NCI-H510A treated with DMSO at 0.1 percent for 48 hours (cell line): ENCODE results near the gene CCR2.
"Not testable (repeated sequence)": the region's sequence is repeated elsewhere in the genome, so short reads cannot be mapped to it uniquely, and the experiment has no call there.

Experiments
- DNase-seq: peaks from one replicate; lab custom pipeline; 2025; lab: John Stamatoyannopoulos, UW

CCR2 gene

GRCh38 chr3:46353647-46354410 lies at the start of gene CCR2:
Gene CCR2 (plus strand): TSS chr3:46354111. CDS start chr3:46357528, 3,417 bp downstream.
- DNase-seq = no peak

- DNase-seq = no peak
Measured at GRCh38 chr3:46304739-46305138, 49.2 kb upstream of the CCR2 start.

DNA sequence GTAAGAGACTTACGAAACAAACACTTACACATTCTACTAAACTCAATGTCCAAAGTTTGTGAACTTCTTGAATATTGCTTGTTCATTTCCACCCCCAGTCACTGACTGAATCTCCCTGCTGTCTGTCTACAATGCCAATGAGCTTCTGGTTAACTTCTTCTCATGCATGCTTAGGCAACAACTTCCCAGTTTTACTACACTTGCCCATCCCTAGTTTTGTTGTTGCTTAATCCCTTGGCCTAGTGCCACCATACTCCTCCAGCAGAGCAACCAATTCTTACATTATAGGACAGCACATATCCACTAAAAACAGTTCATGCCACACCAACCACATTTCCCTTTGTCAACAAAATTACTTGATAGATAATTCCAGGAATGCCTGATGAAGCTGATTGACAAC lies 40.9 kb upstream of the CCR2 start:
- no peak for DNase-seq

GRCh38 chr3:46314517-46314916 lies 39.4 kb upstream of the CCR2 start:
- DNase-seq = no peak

GRCh38 chr3:46316206-46316605 lies 37.7 kb upstream of the CCR2 start:
- DNase-seq = no peak

- no peak for DNase-seq
Measured at GRCh38 chr3:46318207-46318927, 35.5 kb upstream of the CCR2 start.

DNA sequence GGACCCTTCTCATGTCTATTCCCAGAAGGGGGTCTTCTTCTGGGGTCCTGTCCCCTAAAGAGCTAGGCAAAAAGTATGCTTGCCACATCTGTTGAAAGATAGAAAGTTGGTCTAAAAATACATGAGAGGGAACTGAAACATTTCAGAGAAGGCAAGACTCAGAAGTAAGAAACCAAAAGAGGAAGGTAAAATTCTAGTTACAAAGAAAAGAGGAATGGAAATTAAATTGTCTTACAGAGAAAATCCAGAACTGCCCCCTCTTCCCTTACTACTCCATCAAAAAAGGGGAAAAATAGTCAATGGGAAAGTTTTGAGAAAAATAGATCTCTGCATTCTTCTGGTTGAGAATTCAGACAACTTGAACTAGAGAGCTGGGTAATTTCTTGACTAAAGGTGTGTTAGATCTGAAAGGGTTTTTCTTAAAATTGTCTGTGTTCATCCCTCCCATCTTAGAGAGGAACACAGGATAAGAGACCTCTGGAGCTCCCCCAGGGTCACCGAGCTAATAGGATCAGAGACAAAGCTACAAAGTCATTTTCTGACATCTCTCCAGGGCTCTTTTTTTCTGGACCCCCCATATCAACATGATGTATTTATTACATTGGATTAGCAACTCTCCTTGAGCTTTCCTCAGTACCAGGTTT lies 32.3 kb upstream of the CCR2 start:
- DNase-seq = no peak

DNA sequence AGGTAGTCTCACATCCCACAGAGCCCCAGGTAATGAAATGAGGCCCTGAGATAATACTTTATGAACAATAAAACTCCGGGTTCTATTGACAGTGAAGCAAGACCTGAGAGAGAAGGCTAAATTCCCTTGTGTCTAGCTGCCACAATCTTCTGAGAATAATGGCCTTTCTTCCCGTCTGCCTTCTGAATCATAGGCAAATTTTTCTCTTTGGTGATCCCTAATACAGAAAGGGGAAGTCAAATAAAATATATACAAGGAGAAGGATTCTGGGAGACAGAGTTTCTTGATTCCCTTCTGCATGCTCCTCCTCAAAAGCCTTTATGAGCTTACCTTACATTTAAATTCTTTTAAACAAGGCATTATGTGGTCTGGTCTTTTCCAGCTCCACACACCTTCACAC lies 29.9 kb upstream of the CCR2 start:
- DNase-seq = no peak

GRCh38 chr3:46325645-46326300 lies 28.1 kb upstream of the CCR2 start:
- no peak for DNase-seq

GRCh38 chr3:46330676-46331075 lies 23.2 kb upstream of the CCR2 start:
- DNase-seq = not testable (repeated sequence)

GRCh38 chr3:46334741-46335478 lies 19.0 kb upstream of the CCR2 start:
- DNase-seq = no peak

GRCh38 chr3:46335541-46335940 lies 18.4 kb upstream of the CCR2 start:
- no peak for DNase-seq

DNA sequence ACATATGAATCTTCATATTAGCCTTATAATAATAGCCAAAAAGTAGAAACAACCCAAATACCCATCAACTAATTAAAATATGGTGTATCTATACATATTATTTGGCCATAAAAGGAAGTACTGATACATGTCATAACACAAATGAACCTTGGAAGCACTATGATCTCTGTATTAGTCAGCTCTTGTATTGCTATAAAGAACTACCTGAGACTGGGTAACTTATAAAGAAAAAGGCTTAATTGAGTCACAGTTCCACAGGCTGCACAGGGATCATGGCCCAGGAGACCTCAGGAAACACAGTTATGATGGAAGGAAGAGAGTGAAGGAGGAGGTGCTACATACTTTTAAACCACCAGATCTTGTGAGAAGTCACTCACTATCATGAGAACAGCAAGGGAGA lies 16.0 kb upstream of the CCR2 start:
- DNase-seq = no peak

DNA sequence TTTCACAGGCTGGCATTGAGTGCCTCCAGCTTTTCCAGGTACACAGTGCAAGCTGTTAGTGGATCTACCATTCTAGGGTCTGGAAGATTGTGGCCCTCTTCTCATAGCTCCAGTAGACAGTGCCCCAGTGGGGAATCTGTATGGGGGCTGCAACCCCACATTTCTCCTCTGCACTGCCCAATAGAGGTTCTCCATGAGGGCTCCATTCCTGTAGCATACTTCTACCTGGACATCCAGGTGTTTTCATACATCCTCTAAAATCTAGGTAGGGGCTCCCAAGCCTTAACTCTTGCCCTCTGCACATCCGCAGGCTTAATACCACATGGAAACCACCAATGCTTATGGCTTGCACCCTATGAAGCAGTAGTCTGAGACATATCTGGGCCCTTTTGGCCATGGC lies 15.1 kb upstream of the CCR2 start:
- DNase-seq = no peak

DNA sequence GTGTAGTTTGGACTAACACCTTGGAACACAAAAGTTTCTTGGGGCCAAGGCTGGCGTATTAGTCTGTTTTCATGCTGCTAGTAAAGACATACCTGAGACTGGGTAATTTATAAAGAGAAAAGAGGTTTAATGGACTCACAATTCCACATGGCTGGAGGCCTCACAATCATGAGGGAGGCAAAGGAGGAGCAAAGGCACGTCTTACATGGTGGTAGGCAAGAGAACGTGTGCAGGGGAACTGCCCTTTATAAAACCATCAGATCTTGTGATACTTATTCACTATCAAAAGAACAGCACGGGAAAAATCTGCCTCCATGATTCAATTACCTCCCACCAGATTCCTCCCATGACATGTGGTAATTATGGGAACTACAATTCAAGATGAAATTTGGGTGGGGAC lies 9.4 kb upstream of the CCR2 start:
- no peak for DNase-seq

GRCh38 chr3:46348823-46349482 lies 5.0 kb upstream of the CCR2 start:
- DNase-seq = no peak

DNA sequence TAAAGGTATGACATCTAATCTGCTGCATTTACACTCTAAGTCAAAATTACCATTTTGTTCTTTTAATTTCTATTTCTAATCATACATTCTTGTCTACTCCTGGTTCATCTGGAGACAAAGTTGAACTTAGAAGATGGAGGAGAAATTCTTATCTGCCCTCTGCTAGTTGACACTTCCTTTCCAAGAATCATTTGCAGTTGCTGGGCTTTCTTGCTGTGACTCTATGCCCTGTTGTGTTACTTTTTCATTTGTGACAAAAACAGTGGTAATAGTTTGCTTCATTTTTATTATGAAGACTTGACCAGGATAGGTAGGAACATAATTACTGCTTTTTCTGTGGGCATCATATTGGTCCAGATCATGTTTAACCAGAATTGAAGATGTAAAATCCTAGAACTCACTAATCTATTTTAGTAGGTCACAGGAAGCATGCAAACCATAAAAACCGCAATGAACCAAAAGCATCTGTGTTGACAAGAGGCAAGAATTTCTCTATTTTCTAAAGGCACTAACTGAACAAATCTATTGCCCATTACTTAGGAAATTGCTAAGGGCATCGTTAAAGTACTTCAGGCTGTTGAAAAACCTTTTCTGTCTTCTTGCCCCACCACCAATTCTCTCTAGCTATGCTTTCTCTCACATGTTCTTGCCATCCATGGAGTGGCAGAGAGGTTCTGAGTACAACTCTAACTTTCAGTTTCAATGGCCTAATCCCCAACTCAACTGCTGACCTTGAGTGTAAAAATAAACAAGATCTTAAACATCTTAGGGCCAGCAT lies 4.2 kb upstream of the CCR2 start:
- no peak for DNase-seq

DNA sequence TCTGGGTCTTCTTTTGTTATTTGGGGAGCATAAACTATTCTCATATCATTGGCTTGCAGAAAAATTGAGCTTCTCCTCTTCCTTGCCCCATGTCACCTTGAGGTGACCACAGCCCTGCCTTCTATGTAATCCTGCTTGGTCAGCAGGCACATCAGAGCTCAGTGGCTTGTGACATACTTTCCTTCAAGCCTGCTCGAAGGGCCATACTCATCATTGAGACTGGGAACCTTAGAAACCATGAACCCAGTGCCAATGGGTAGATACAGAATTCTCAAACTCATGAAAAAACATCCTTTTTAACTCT lies 3.7 kb upstream of the CCR2 start:
- DNase-seq = no peak

DNA sequence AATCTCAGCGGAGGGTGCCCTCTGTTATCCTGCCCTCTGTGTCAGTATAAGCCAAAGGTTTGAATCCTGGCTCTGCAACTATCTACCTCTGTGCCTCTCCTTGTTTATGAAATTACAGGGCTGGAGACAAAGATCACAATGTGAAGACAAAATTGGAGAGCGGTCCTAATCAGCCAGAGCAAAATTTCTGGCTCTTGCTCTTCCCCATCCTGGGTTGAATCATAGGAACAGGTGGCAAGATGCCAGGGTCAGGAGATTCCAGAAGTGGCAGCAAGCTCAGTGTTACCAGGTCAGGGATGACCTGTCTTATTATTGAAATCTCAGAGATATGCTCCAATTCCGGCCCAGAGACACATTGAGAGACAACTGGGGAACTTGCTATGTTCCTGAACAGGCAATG lies 2.3 kb upstream of the CCR2 start:
- DNase-seq = no peak

DNA sequence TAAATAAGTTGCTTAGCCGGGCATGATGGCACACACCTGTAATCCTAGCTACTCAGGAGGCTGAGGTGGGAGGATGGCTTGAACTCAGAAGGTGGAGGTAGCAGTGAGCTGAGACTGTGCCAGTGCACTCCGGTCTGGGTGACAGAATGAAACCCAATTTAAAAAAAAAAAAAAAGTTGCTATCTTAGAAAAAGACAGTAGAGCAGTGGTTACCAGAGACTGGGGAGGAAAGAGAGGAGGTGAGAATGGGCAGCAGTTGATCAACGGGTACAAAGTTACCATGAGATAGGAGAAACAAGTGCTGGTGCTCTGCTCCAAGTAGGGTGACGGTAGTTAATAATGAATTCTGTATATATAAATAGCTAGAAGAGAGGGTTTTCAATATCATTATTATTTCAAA lies 821 bp upstream of the CCR2 start:
- no peak for DNase-seq

GRCh38 chr3:46354478-46354877 lies 567 bp downstream of the CCR2 start:
- DNase-seq = no peak
